Liver (tissue), 9 donors: ENCODE results near the gene ADAP1. TPM values are rescaled to one million over a fixed set of nuclear protein-coding genes. Genes with fewer than 3 reads are reported as not detected.
"Not testable (repeated sequence)": the region's sequence is repeated elsewhere in the genome, so short reads cannot be mapped to it uniquely, and the experiment has no call there.

ENCODE experiments used
- DNase-seq: peaks from one replicate; pipeline ENCODE4 v3.0.0-alpha.2; 2017; ENCODE audit warnings: low spot score
- H3K27ac ChIP-seq, 2 donors: one replicate each; pipeline ENCODE4 v1.7.0; 2013; ENCODE audit warnings: inconsistent platforms in 2 of 2, low read length in 2 of 2, control low read depth in 1 of 2, low read depth in 1 of 2, mild to moderate bottlenecking in 1 of 2
- H3K27me3 ChIP-seq, 4 donors: one replicate each; pipeline versions ENCODE4 v1.6.1 to v1.7.0; 2013; ENCODE audit warnings: low read length in 3 of 4, inconsistent platforms in 1 of 4, mild to moderate bottlenecking in 1 of 4, moderate library complexity in 1 of 4; ENCODE audit not compliant: control insufficient read depth in 4 of 4, insufficient read depth in 4 of 4
- H3K36me3 ChIP-seq, 4 donors: one replicate each; pipeline versions ENCODE4 v1.6.1 to v1.7.0; 2013; ENCODE audit warnings: low read length in 3 of 4, mild to moderate bottlenecking in 3 of 4, low read depth in 1 of 4, moderate library complexity in 1 of 4; ENCODE audit not compliant: control insufficient read depth in 4 of 4, insufficient read depth in 3 of 4
- H3K4me1 ChIP-seq, 4 donors: one replicate each; pipeline versions ENCODE4 v1.6.1 to v1.7.0; 2013; ENCODE audit warnings: low read length in 3 of 4, mild to moderate bottlenecking in 3 of 4, moderate library complexity in 1 of 4; ENCODE audit not compliant: control insufficient read depth in 4 of 4, insufficient read depth in 4 of 4
- H3K4me3 ChIP-seq, 3 donors: one replicate each; pipeline versions ENCODE4 v1.6.1 to v1.7.0; 2013; ENCODE audit warnings: low read length in 3 of 3, control low read depth in 1 of 3, low read depth in 1 of 3, mild to moderate bottlenecking in 1 of 3
- H3K9ac ChIP-seq, 2 donors: one replicate each; pipeline ENCODE4 v1.7.0; 2013; ENCODE audit warnings: low read length in 2 of 2, mild to moderate bottlenecking in 2 of 2, moderate library complexity in 2 of 2, control low read depth in 1 of 2, low read depth in 1 of 2
- H3K9me3 ChIP-seq, 4 donors: one replicate each; pipeline versions ENCODE4 v1.6.1 to v1.7.0; 2013; ENCODE audit warnings: low read length in 3 of 4; ENCODE audit not compliant: control insufficient read depth in 4 of 4
- FOXA2 ChIP-seq: IDR thresholded peaks from 2 replicates; pipeline ENCODE4 v1.6.1; 2016; ENCODE audit warnings: antibody characterized with exemption
- GABPA ChIP-seq, 2 donors: IDR thresholded peaks in 1 of 2; conservative IDR thresholded peaks in 1 of 2; 2 replicates each; pipeline ENCODE4 v1.6.1; 2016; ENCODE audit warnings: antibody characterized with exemption in 2 of 2, mild to moderate bottlenecking in 1 of 2, moderate library complexity in 1 of 2
- HNF4A ChIP-seq, 2 donors: conservative IDR thresholded peaks; 2 replicates each; pipeline ENCODE4 v1.6.1; 2016; ENCODE audit warnings: antibody characterized with exemption in 2 of 2, mild to moderate bottlenecking in 2 of 2
- HNF4G ChIP-seq: IDR thresholded peaks from 2 replicates; pipeline ENCODE4 v1.6.1; 2016; ENCODE audit warnings: antibody characterized with exemption
- NR2F2 ChIP-seq: IDR thresholded peaks from 2 replicates; pipeline ENCODE4 v1.6.1; 2016; ENCODE audit warnings: antibody characterized with exemption
- RAD21 ChIP-seq, 2 donors: IDR thresholded peaks; 2 replicates each; pipeline ENCODE4 v1.6.1; 2016; ENCODE audit warnings: antibody characterized with exemption in 2 of 2, mild to moderate bottlenecking in 2 of 2
- RXRA ChIP-seq, 2 donors: IDR thresholded peaks; 2 replicates each; pipeline ENCODE4 v1.6.1; 2017 to 2018; ENCODE audit warnings: antibody characterized with exemption in 2 of 2, mild to moderate bottlenecking in 1 of 2
- TAF1 ChIP-seq: conservative IDR thresholded peaks from 2 replicates; pipeline ENCODE4 v1.6.1; 2016; ENCODE audit warnings: antibody characterized with exemption, mild to moderate bottlenecking
- YY1 ChIP-seq: IDR thresholded peaks from 2 replicates; pipeline ENCODE4 v1.6.1; 2016; ENCODE audit warnings: antibody characterized with exemption, mild to moderate bottlenecking
- WGBS: extraction: QIAGEN DNeasy Blood & Tissue Kit; methylation state at CpG from one replicate; pipeline ENCODE4 v1.1.7; 2013; 5-methylcytosine and 5-hydroxymethylcytosine counted together
- polyA plus RNA-seq, 2 donors: library from polyadenylated mRNA; stranded (reverse) in 1 of 2; unstranded in 1 of 2; fragments of 200-250 nt in 1 of 2; fragments of >200 nt in 1 of 2; fragmentation: Nextera tagmentation in 1 of 2; extraction: Ambion mirVana in 1 of 2; gene quantifications; one replicate each; pipeline versions ENCODE4 v1.2.1 to v1.2.3, GENCODE V29; 2013 to 2015
- total RNA-seq, 2 donors: library from RNA; depleted of rRNA; stranded (reverse); fragments of >200 nt; gene quantifications; one replicate each; pipeline ENCODE4 v1.2.3, GENCODE V29; 2014
- TF ChIP-seq, protein P1 (sequence below): IDR thresholded peaks from 2 replicates; pipeline ENCODE4 v1.6.1; 2016; ENCODE audit warnings: antibody characterized with exemption
- TF ChIP-seq, protein P2 (sequence below): IDR thresholded peaks from 2 replicates; pipeline ENCODE4 v1.6.1; 2016; ENCODE audit warnings: antibody characterized with exemption
- donor health status: healthy.
- donor health status: healthy.
- donor health status: healthy.
- donor health status: healthy.
- donor health status: healthy.

The ADAP1 gene
- total and polyA plus RNA-seq, 4 donors, result 0.46 to 3.7 (median 2.7) TPM

DNA sequence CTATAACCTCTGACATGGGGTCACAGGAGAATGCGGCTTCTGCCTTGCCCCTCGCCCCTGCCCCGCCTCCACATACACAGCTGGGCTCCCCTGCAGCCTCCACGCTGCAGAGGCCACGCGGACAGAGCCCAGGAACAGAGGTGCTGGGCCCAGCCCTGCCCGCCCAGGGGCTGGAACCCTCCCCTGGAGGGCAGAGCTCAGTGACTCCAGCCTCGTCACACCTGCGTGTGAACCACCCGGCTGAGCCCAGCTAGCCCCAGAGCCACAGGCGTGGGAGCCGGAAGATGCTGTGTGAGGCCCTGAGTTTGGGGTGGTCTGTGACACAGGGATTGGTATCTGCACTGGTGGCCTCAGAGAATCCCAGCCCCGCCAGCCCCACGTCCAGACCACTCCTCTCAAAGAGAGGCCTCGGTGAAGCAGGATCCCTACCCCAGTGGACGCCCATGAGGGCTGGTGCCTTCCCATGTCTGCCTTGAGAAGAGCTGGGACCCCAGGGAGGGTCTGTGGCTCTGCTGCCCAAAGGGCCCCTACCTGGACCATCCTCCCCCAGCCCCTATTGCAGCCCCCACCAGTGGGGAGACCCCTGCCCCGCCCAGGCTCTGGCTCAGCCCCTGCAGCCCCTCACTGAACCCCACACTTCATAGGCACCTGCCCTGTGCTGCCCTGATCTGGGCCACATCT is 8.1 kb upstream of the ADAP1 start:
- Histone ChIP-seq H3K27me3 (no peaks in the 10 kb centered on the region), H3K4me3 (no peak overlapping the region), H3K4me1 (peaks cover 0 to 7% (median 2%) of the 10 kb centered on the region in 4 donors), H3K27ac (no peak overlapping the region), H3K9ac (no peak overlapping the region), H3K9me3 (no peaks in the 10 kb centered on the region), H3K36me3 (peaks cover 0 to 8% (median 5%) of the 10 kb centered on the region in 4 donors)
- no peak for DNase-seq
- 92% methylated on average over 17 of the region's 17 CpGs for WGBS
- TF ChIP-seq, protein P1, sequence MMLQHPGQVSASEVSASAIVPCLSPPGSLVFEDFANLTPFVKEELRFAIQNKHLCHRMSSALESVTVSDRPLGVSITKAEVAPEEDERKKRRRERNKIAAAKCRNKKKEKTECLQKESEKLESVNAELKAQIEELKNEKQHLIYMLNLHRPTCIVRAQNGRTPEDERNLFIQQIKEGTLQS, result no peak
- TF ChIP-seq NR2F2 (no peak), HNF4A (conservative IDR thresholded peaks at IDR 0.05) (no peak), RAD21 (IDR thresholded peaks at IDR 0.05) (no peak), GABPA (IDR thresholded peaks at IDR 0.05 in 1 of 2, conservative IDR thresholded peaks at IDR 0.05 in 1 of 2) (no peak), HNF4G (no peak), YY1 (no peak)

DNA sequence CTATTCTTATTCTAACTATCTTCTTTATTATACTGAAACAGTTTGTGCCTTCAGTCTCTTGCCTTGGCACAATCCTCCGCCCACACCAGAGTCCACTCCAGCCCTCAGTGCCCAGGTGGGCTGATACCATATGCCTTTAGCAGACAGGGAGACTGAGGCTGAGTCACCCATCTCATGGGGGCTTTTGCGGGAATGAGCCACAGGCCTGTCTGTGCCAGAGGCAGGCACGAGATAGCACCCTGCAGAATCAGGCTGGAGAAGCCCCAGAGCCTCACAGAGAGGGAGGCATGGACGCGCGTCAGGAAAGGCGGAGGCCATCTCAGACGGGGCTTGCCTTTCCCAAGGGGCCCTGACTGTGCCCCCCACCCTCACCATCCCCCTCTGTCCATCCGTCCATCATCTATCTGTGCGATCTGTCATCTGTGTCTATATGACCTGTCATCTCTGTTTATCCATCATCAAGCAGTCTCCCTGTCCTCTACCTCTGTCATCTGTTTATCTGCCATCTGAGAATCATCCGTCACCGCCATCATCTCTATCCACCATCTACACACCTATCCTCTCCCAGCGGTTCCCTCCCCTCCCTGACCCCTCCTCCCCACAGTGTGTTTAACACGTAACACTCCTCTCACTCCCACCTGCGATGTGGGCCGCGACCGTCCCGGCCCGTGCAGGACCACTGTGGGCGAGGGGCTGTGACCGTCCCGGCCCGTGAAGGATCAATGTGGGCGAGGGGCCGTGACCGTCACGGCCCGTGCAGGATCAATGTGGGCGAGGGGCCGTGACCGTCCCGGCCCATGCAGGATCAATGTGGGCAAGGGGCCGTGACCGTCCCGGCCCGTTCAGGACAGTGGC is 7.3 kb upstream of the ADAP1 start:
- Histone ChIP-seq H3K4me1 (peaks cover 0 to 7% (median 2%) of the 10 kb centered on the region in 4 donors), H3K9ac (no peak overlapping the region), H3K4me3 (no peak overlapping the region), H3K27me3 (no peaks in the 10 kb centered on the region), H3K36me3 (peaks cover 0 to under 1% (median under 1%) of the 10 kb centered on the region in 4 donors), H3K9me3 (no peaks in the 10 kb centered on the region), H3K27ac (no peak overlapping the region)
- TF ChIP-seq FOXA2 (no peak), RAD21 (IDR thresholded peaks at IDR 0.05) (no peak), HNF4A (conservative IDR thresholded peaks at IDR 0.05) (no peak), RXRA (IDR thresholded peaks at IDR 0.05) (no peak), TAF1 (no peak)
- TF ChIP-seq, protein P2, sequence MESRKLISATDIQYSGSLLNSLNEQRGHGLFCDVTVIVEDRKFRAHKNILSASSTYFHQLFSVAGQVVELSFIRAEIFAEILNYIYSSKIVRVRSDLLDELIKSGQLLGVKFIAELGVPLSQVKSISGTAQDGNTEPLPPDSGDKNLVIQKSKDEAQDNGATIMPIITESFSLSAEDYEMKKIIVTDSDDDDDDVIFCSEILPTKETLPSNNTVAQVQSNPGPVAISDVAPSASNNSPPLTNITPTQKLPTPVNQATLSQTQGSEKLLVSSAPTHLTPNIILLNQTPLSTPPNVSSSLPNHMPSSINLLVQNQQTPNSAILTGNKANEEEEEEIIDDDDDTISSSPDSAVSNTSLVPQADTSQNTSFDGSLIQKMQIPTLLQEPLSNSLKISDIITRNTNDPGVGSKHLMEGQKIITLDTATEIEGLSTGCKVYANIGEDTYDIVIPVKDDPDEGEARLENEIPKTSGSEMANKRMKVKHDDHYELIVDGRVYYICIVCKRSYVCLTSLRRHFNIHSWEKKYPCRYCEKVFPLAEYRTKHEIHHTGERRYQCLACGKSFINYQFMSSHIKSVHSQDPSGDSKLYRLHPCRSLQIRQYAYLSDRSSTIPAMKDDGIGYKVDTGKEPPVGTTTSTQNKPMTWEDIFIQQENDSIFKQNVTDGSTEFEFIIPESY, result no peak
- no peak for DNase-seq
- WGBS, result 90% methylated on average over 37 of the region's 37 CpGs

DNA sequence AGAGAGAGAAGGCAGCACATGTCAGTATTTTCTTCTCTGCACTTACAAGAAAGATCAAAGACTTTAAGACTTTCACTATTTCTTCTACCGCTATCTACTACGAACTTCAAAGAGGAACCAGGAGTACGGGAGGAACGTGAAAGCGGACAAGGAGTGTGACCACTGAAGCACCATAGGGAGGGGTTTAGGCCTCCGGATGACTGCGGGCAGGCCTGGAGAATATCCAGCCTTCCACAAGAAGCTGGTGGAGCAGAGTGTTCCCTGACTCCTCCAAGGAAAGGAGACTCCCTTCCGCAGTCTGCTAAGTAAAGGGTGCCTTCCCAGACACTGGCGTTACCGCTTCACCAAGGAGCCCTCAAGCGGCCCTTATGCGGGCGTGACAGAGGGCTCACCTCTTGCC is 6.5 kb upstream of the ADAP1 start:
- H3K9ac ChIP-seq, H3K4me3 ChIP-seq, H3K36me3 ChIP-seq, DNase-seq, H3K27ac ChIP-seq, H3K27me3 ChIP-seq, H3K4me1 ChIP-seq, H3K9me3 ChIP-seq: not testable (repeated sequence)
- WGBS, result 77% methylated on average over 13 of the region's 13 CpGs
